Lung (tissue), 12 donors: ENCODE data around the gene TMEM125. TPM values are rescaled to one million over a fixed set of nuclear protein-coding genes. Genes with fewer than 3 reads are reported as not detected.

Experiments
- ATAC-seq: fragments of 200-7000 bp; cut with Tn5 transposase; one replicate; pipeline ENCODE4 v1.9.1; 2020; ENCODE audit warnings: moderate number of reproducible peaks; ENCODE audit not compliant: insufficient read depth, low FRiP score
- DNase-seq, 3 donors: peaks; one replicate each; pipeline ENCODE4 v3.0.0-alpha.2; 2013 to 2017
- H3K27ac ChIP-seq, 2 donors: one replicate each; pipeline ENCODE4 v1.5.1; 2013; ENCODE audit warnings: mild to moderate bottlenecking in 2 of 2, moderate library complexity in 2 of 2, control low read depth in 1 of 2, inconsistent platforms in 1 of 2, low read depth in 1 of 2, low read length in 1 of 2
- H3K27me3 ChIP-seq, 3 donors: one replicate each; pipeline ENCODE4 v1.5.1; 2013; ENCODE audit warnings: low read length in 2 of 3; ENCODE audit not compliant: control insufficient read depth in 3 of 3, insufficient read depth in 3 of 3
- H3K36me3 ChIP-seq, 4 donors: one replicate each; pipeline ENCODE4 v1.5.1; 2013; ENCODE audit warnings: low read length in 4 of 4, mild to moderate bottlenecking in 1 of 4, moderate library complexity in 1 of 4; ENCODE audit not compliant: control insufficient read depth in 4 of 4, insufficient read depth in 4 of 4
- H3K4me1 ChIP-seq, 5 donors: one replicate each; pipeline ENCODE4 v1.5.1; 2013; ENCODE audit warnings: low read length in 5 of 5, mild to moderate bottlenecking in 2 of 5, moderate library complexity in 1 of 5; ENCODE audit not compliant: control insufficient read depth in 5 of 5, insufficient read depth in 5 of 5
- H3K4me3 ChIP-seq: one replicate; pipeline ENCODE4 v1.5.1; 2013; ENCODE audit warnings: mild to moderate bottlenecking, control low read depth, moderate library complexity
- H3K9ac ChIP-seq, 2 donors: one replicate each; pipeline ENCODE4 v1.5.1; 2013; ENCODE audit warnings: low read length in 2 of 2, control low read depth in 1 of 2; ENCODE audit not compliant: insufficient read depth in 1 of 2
- H3K9me3 ChIP-seq, 4 donors: one replicate each; pipeline ENCODE4 v1.5.1; 2013; ENCODE audit warnings: low read length in 3 of 4, mild to moderate bottlenecking in 1 of 4, moderate library complexity in 1 of 4; ENCODE audit not compliant: control insufficient read depth in 4 of 4, insufficient read depth in 3 of 4
- CTCF ChIP-seq: IDR thresholded peaks from 2 replicates; pipeline ENCODE4 v1.5.1; 2012; ENCODE audit warnings: mild to moderate bottlenecking; ENCODE audit errors: control extremely low read depth, extremely low read depth
- WGBS, 2 donors: extraction: QIAGEN DNeasy Blood & Tissue Kit; methylation state at CpG; one replicate each; pipeline ENCODE4 v1.1.7; 2013; 5-methylcytosine and 5-hydroxymethylcytosine counted together
- polyA plus RNA-seq, 2 donors: library from polyadenylated mRNA; stranded (reverse); fragments of 200-250 nt; gene quantifications; one replicate each; pipeline ENCODE4 v1.2.1, GENCODE V29; 2013
- total RNA-seq, 2 donors: library from RNA; depleted of rRNA in 1 of 2; stranded (reverse); fragments of >200 nt in 1 of 2; gene quantifications; one replicate each; pipeline ENCODE4 v1.2.1, GENCODE V29; 2014 to 2021
- donor health status: control.
- donor health status: control.
- donor health status: Bipolar disorder and iron deficiency.
- donor health status: healthy.
- donor health status: DM: yes; HTN: yes; CAD: no.

The TMEM125 gene
- total and polyA plus RNA-seq, 4 donors, result 41.0 to 228 (median 114) TPM

- DNase-seq (no peak), ATAC-seq (peak; percentile 75)
- Histone ChIP-seq H3K4me1 (peaks cover 0 to 13% (median 0%) of the 10 kb centered on the region in 5 donors), H3K27me3 (no peaks in the 10 kb centered on the region), H3K4me3 (no peak overlapping the region), H3K9ac (no peak overlapping the region), H3K36me3 (no peaks in the 10 kb centered on the region), H3K9me3 (no peaks in the 10 kb centered on the region), H3K27ac (peak overlapping the region in 1 of 2 donors; percentile 45)
- WGBS, 2 donors, result 70 to 87% methylated on average over 8 of the region's 8 CpGs
- no peak for TF ChIP-seq CTCF
Measured at GRCh38 chr1:43256675-43257570, 12.9 kb upstream of the TMEM125 start.

GRCh38 chr1:43258370-43258769 lies 11.4 kb upstream of the TMEM125 start:
- no peaks in the 10 kb centered on the region for H3K36me3 ChIP-seq
- DNase-seq (no peak), ATAC-seq (no peak)
- H3K9ac ChIP-seq, result no peak overlapping the region
- peak overlapping the region in 1 of 2 donors; percentile 28 for H3K27ac ChIP-seq
- peaks cover 0 to 3% (median 0%) of the 10 kb centered on the region in 4 donors for H3K9me3 ChIP-seq
- no peak for TF ChIP-seq CTCF
- H3K4me3 ChIP-seq, result no peak overlapping the region
- H3K27me3 ChIP-seq, result no peaks in the 10 kb centered on the region
- peaks cover 0 to 13% (median 0%) of the 10 kb centered on the region in 5 donors for H3K4me1 ChIP-seq
- 46 to 94% methylated on average over 3 of the region's 3 CpGs for WGBS, 2 donors

GRCh38 chr1:43265431-43265830 lies 4.4 kb upstream of the TMEM125 start:
- DNase-seq (no peak), ATAC-seq (no peak)
- H3K36me3 ChIP-seq, result no peaks in the 10 kb centered on the region
- WGBS, 2 donors, result 70 to 90% methylated on average over 4 of the region's 4 CpGs
- H3K9ac ChIP-seq, result no peak overlapping the region
- no peak overlapping the region for H3K4me3 ChIP-seq
- no peak overlapping the region for H3K27ac ChIP-seq
- H3K4me1 ChIP-seq, result peaks cover 0 to 9% (median 4%) of the 10 kb centered on the region in 5 donors
- TF ChIP-seq CTCF, result no peak
- peaks cover 0 to 6% (median 1%) of the 10 kb centered on the region in 4 donors for H3K9me3 ChIP-seq
- no peaks in the 10 kb centered on the region for H3K27me3 ChIP-seq
